Measurements from ENCODE around the gene KRTAP4-2.

- TF ChIP-seq JDP2 (CRISPR knock-in tag; IDR thresholded peaks at IDR 0.05; ENCODE audit: borderline replicate concordance) (no peak), EZH2 (conservative IDR thresholded peaks at IDR 0.05; ENCODE audit: low read depth, low read length) (no peak), GABPA (IDR thresholded peaks at IDR 0.05; ENCODE audit: low read depth, low read length) (no peak), GABPA (CRISPR knock-in tag; IDR thresholded peaks at IDR 0.05; ENCODE audit: low read depth) (no peak), TCF12 (IDR thresholded peaks at IDR 0.05) (no peak), TCF12 (CRISPR knock-in tag; IDR thresholded peaks at IDR 0.05) (no peak), TAF1 (CRISPR knock-in tag; IDR thresholded peaks at IDR 0.05) (no peak), ATF3 (CRISPR knock-in tag; IDR thresholded peaks at IDR 0.05) (no peak), JUND (CRISPR knock-in tag; IDR thresholded peaks at IDR 0.05) (no peak), NFKB2 (CRISPR knock-in tag; IDR thresholded peaks at IDR 0.05; ENCODE audit: borderline replicate concordance) (no peak), TFAP4 (IDR thresholded peaks at IDR 0.05; ENCODE audit: borderline replicate concordance, low read depth) (no peak)
- TF ChIP-seq, protein P1, sequence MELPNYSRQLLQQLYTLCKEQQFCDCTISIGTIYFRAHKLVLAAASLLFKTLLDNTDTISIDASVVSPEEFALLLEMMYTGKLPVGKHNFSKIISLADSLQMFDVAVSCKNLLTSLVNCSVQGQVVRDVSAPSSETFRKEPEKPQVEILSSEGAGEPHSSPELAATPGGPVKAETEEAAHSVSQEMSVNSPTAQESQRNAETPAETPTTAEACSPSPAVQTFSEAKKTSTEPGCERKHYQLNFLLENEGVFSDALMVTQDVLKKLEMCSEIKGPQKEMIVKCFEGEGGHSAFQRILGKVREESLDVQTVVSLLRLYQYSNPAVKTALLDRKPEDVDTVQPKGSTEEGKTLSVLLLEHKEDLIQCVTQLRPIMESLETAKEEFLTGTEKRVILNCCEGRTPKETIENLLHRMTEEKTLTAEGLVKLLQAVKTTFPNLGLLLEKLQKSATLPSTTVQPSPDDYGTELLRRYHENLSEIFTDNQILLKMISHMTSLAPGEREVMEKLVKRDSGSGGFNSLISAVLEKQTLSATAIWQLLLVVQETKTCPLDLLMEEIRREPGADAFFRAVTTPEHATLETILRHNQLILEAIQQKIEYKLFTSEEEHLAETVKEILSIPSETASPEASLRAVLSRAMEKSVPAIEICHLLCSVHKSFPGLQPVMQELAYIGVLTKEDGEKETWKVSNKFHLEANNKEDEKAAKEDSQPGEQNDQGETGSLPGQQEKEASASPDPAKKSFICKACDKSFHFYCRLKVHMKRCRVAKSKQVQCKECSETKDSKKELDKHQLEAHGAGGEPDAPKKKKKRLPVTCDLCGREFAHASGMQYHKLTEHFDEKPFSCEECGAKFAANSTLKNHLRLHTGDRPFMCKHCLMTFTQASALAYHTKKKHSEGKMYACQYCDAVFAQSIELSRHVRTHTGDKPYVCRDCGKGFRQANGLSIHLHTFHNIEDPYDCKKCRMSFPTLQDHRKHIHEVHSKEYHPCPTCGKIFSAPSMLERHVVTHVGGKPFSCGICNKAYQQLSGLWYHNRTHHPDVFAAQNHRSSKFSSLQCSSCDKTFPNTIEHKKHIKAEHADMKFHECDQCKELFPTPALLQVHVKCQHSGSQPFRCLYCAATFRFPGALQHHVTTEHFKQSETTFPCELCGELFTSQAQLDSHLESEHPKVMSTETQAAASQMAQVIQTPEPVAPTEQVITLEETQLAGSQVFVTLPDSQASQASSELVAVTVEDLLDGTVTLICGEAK (IDR thresholded peaks at IDR 0.05) = no peak
- TF ChIP-seq, protein P1 (CRISPR knock-in tag; IDR thresholded peaks at IDR 0.05) = no peak
These were observed 1.2 kb downstream of the KRTAP4-2 start for GRCh38 chr17:41176744-41177387.

All from HepG2 (cell line).